GM12872 (cell line): Measurements from ENCODE around the gene RUSC1.

Experiments
- TF ChIP-seq, protein P1 (sequence below): IDR thresholded peaks from 3 replicates; pipeline ENCODE4 v1.5.1; 2011; ENCODE audit warnings: low read depth, mild to moderate bottlenecking, low read length, moderate library complexity; ENCODE audit not compliant: insufficient read depth

RUSC1 gene

GRCh38 chr1:155300024-155300423, 20.7 kb upstream of the RUSC1 start:
- TF ChIP-seq, protein P1, sequence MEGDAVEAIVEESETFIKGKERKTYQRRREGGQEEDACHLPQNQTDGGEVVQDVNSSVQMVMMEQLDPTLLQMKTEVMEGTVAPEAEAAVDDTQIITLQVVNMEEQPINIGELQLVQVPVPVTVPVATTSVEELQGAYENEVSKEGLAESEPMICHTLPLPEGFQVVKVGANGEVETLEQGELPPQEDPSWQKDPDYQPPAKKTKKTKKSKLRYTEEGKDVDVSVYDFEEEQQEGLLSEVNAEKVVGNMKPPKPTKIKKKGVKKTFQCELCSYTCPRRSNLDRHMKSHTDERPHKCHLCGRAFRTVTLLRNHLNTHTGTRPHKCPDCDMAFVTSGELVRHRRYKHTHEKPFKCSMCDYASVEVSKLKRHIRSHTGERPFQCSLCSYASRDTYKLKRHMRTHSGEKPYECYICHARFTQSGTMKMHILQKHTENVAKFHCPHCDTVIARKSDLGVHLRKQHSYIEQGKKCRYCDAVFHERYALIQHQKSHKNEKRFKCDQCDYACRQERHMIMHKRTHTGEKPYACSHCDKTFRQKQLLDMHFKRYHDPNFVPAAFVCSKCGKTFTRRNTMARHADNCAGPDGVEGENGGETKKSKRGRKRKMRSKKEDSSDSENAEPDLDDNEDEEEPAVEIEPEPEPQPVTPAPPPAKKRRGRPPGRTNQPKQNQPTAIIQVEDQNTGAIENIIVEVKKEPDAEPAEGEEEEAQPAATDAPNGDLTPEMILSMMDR = no peak

DNA sequence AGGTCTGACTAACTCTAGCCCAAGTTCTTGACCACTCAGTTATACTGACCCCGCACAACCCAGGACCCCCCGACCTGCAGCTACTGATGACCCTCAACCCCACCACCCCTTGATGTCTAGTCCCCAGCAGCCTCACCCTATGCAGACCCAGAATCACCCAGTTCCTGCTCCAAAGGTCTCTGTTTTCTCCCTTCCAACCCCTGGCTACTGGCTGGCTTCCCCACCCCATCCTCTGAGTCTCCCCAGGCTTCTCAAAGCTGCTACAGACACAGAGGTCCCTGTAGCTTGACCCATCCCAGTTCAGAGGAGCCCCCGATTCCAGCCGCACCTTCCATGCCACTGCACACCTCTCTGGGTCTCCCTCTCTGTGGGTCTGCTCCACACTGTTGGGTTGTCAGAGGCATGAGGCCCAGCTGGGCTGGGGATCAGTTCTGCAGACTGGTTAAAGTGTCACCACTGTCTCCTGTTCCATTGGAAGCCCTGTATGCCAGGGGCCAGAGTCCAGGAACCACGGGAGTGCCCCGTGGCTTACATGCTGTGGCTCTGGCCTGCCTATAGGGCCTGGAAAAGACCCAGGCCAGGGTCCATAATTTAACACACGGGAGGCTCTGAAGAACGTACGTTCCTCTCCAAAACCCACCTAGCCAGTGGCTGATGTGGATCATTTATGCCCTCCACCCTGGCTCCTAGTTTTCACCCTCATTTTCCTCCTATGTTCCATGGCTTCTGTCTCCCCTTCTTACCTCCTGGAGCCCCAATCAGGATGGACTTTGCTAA, 20.0 kb upstream of the RUSC1 start:
- TF ChIP-seq, protein P1 = no peak

DNA sequence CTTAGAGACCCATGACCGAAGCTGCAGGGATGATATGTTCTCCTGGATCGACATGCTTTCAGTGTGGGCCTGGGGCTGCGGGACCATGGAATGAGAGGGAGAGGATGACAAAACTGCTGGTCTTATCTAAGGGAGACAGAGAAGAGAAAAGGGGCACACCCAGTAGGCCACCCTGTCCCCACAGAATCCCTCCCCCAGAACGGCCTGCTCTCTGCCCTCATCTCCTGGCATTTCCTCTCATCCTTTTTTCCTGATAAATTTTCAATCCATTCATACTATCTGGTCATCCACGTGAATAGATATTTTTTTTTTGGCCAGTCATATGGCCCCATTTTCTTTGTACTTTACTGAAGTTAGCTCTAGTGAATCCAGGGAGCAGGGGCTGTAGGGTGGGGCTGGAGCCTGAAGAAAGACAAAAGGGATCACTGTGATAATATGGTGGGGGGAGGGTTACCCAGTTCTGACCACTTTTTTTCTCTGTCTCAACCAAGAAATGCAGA, 19.3 kb upstream of the RUSC1 start, which contains the start of gene PKLR:
TSS of gene PKLR (minus strand) at position 97 of the 500 bp plus-strand sequence. CDS start at position 54, 43 bp downstream.
- TF ChIP-seq, protein P1 = no peak

GRCh38 chr1:155304558-155305063, 16.1 kb upstream of the RUSC1 start:
- TF ChIP-seq, protein P1 = no peak

- TF ChIP-seq, protein P1 = no peak
These were observed 14.8 kb upstream of the RUSC1 start for GRCh38 chr1:155305881-155306391.

DNA sequence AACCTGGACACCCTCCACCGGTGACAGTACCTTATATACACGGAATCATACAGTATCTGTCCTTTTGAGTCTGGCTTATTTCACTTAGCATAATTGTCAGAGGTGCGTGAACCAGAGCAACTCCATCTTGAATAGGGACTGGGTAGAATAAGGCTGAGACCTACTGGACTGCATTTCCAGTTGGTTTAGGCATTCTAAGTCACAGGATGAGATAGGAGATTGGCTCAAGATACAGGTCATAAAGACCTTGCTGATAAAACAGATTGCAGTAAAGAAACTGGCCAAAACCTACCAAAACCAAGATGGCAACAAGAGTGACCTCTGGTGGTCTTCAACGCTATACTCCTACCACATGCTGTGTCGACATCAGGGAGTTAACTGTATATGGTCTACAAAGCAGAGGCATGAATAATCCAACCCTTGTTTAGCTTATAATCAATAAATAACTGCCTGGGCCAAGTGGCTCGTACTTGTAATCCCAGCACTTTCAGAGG, 13.4 kb upstream of the RUSC1 start:
- TF ChIP-seq, protein P1 = peak; percentile 56; the same call in 2 of the 3 replicates

DNA sequence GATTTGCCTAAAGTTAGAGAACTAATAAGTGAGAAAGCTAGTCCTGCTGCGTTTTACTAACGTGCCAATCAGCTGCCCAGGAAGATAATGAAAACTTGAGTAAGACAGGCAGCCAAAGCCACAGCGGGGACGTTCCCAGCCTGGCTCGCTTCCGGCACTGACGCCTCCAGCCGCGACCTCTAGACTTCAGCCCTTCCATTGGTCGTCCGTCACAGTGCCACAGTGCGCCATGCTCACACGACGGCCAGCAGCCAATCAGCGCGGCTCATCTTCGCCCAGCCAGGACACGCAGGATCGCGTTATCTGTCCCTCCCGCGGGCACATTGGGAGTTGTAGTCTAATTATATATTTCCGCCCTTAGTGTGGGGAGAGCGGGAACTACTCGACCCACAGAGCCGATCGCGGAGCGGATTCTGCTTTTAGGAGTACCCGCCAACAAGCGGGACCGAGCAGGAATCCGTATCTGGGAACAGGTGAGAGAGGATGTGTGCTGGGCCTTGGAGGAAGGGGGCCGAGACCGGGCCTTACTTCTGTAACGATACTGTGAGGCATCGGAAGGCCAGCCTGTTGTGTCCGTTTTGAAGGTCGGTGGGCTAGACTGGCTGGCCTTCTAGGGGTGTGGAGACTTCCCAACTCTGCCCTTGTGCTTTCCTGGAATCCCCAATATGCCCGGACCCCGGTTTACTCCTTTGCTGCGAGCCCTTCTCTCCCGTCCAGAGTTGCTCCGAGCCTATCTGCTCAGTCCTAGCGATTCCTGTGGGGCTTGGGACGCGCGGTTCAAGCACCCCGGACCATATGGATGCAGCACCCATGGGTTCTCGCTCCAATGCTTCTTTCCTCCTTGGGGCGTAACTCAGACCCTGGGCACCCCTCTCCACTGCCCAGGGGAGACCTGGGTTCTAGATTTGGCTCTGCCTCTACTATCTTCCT, 11.9 kb upstream of the RUSC1 start, which contains the start of gene FDPS:
TSS of gene FDPS (plus strand) at position 374 of the 930 bp plus-strand sequence. CDS start 924 bp downstream, outside the sequence.
- TF ChIP-seq, protein P1 = no peak
